ENCODE measurements around the gene SIM2.

- TF ChIP-seq CTCF (IDR thresholded peaks at IDR 0.05) = no peak
- no peak for TF ChIP-seq POLR2A (IDR thresholded peaks at IDR 0.05)
Observed at GRCh38 chr21:36783612-36784374, 84.9 kb downstream of the SIM2 start.

Data from lower leg skin (tissue), 3 donors.